HepG2 (cell line): ENCODE data around the gene CFL1. TPM values are rescaled to one million over a fixed set of nuclear protein-coding genes. Genes with fewer than 3 reads are reported as not detected.
A peak's percentile ranks its signal among the peaks of the same experiment; 100 is the strongest.

Experiments used
- BHLHE40 ChIP-seq: IDR thresholded peaks from 2 replicates; pipeline ENCODE4 v1.6.1; 2011; ENCODE audit warnings: low read length, improper control_type of control experiment
- FIP1L1 ChIP-seq: fragments of 200-400 bp; formaldehyde crosslinking; IDR thresholded peaks from 2 replicates; pipeline ENCODE4 v1.6.1; 2018; ENCODE audit warnings: low read depth, mild to moderate bottlenecking, low read length, moderate library complexity, borderline replicate concordance; ENCODE audit not compliant: insufficient read depth
- HES4 ChIP-seq: sonication (generic); formaldehyde crosslinking; IDR thresholded peaks from 2 replicates; pipeline ENCODE4 v1.9.0; 2021; ENCODE audit warnings: mild to moderate bottlenecking, missing genetic modification reagents, borderline replicate concordance
- HNRNPK ChIP-seq: fragments of 200-400 bp; formaldehyde crosslinking; IDR thresholded peaks from 2 replicates; pipeline ENCODE4 v1.6.1; 2018; ENCODE audit warnings: low read length, low read depth, moderate library complexity, mild to moderate bottlenecking; ENCODE audit not compliant: poor library complexity, severe bottlenecking
- KAT8 ChIP-seq: IDR thresholded peaks from 2 replicates; pipeline ENCODE4 v1.6.1; 2016; ENCODE audit warnings: missing genetic modification reagents, missing compliant biosample characterization
- NCOA1 ChIP-seq: sonication (generic); formaldehyde crosslinking; IDR thresholded peaks from 2 replicates; pipeline ENCODE4 v1.9.0; 2021; ENCODE audit warnings: missing genetic modification reagents
- NRL ChIP-seq: sonication (generic); formaldehyde crosslinking; IDR thresholded peaks from 2 replicates; pipeline ENCODE4 v1.5.0; 2020; ENCODE audit warnings: missing genetic modification reagents, mild to moderate bottlenecking, moderate library complexity, borderline replicate concordance
- PAF1 ChIP-seq: IDR thresholded peaks from 2 replicates; pipeline ENCODE4 v1.6.1; 2016; ENCODE audit warnings: missing genetic modification reagents, missing compliant biosample characterization
- PCBP2 ChIP-seq: fragments of 200-400 bp; formaldehyde crosslinking; optimal IDR thresholded peaks from 2 replicates; pipeline ENCODE3; 2018; ENCODE audit warnings: low read length, low read depth; ENCODE audit not compliant: poor library complexity, severe bottlenecking
- REXO4 ChIP-seq: sonication (generic); formaldehyde crosslinking; IDR thresholded peaks from 2 replicates; pipeline ENCODE4 v1.8.0; 2022; ENCODE audit warnings: missing genetic modification reagents, mild to moderate bottlenecking, borderline replicate concordance
- SATB2 ChIP-seq: sonication (generic); formaldehyde crosslinking; IDR thresholded peaks from 2 replicates; pipeline ENCODE4 v1.5.0; 2020; ENCODE audit warnings: missing genetic modification reagents
- SP5 ChIP-seq: IDR thresholded peaks from 2 replicates; pipeline ENCODE4 v1.6.1; 2016; ENCODE audit warnings: low read depth, borderline replicate concordance
- USF2 ChIP-seq, 2 experiments: sonication (generic) in 1 of 2; formaldehyde crosslinking in 1 of 2; IDR thresholded peaks; 2 replicates each; pipeline versions ENCODE4 v1.5.1 to v1.6.1; 2011 to 2020; ENCODE audit warnings: borderline replicate concordance in 1 of 2, low read depth in 1 of 2, low read length in 1 of 2, mild to moderate bottlenecking in 1 of 2, missing genetic modification reagents in 1 of 2, moderate library complexity in 1 of 2
- ZBTB26 ChIP-seq: IDR thresholded peaks from 2 replicates; pipeline ENCODE4 v1.6.1; 2016; ENCODE audit warnings: missing compliant biosample characterization, missing genetic modification reagents, borderline replicate concordance
- ZFP36L1 ChIP-seq: sonication (generic); formaldehyde crosslinking; IDR thresholded peaks from 2 replicates; pipeline ENCODE4 v1.8.0; 2022; ENCODE audit warnings: mild to moderate bottlenecking, missing genetic modification reagents, moderate library complexity
- ZNF124 ChIP-seq: sonication (generic); formaldehyde crosslinking; IDR thresholded peaks from 2 replicates; pipeline ENCODE4 v1.4.0; 2020; ENCODE audit warnings: missing genetic modification reagents
- ZNF446 ChIP-seq: sonication (generic); formaldehyde crosslinking; IDR thresholded peaks from 2 replicates; pipeline ENCODE4 v1.5.0; 2020; ENCODE audit warnings: mild to moderate bottlenecking, missing genetic modification reagents
- ZNF512B ChIP-seq: sonication (generic); formaldehyde crosslinking; IDR thresholded peaks from 2 replicates; pipeline ENCODE4 v1.5.1; 2020; ENCODE audit warnings: missing genetic modification reagents, mild to moderate bottlenecking, borderline replicate concordance
- ZNF557 ChIP-seq: sonication (generic); formaldehyde crosslinking; IDR thresholded peaks from 2 replicates; pipeline ENCODE4 v1.4.0; 2020; ENCODE audit warnings: missing genetic modification reagents
- ZNF570 ChIP-seq: sonication (generic); formaldehyde crosslinking; IDR thresholded peaks from 2 replicates; pipeline ENCODE4 v1.4.0; 2020; ENCODE audit warnings: mild to moderate bottlenecking, missing genetic modification reagents, borderline replicate concordance
- ZNF782 ChIP-seq: sonication (generic); formaldehyde crosslinking; IDR thresholded peaks from 2 replicates; pipeline ENCODE4 v1.4.0; 2020; ENCODE audit warnings: missing genetic modification reagents, mild to moderate bottlenecking, borderline replicate concordance
- ZSCAN30 ChIP-seq: sonication (generic); formaldehyde crosslinking; IDR thresholded peaks from 2 replicates; pipeline ENCODE4 v1.5.0; 2020; ENCODE audit warnings: mild to moderate bottlenecking, missing genetic modification reagents
- polyA plus RNA-seq, 8 experiments: library from polyadenylated mRNA; depleted of rRNA in 3 of 8; stranded (reverse) in 7 of 8; unstranded in 1 of 8; fragments of >200 nt; fragmentation: Illumina TruSeq in 4 of 8; extraction: Trizol in 4 of 8; gene quantifications; 2 replicates each; pipeline versions ENCODE4 v1.2.1 to v1.2.3, GENCODE V29; 2011 to 2016; ENCODE audit warnings: low read depth in 4 of 8, missing spikeins in 1 of 8, mixed read lengths in 1 of 8; ENCODE audit not compliant: insufficient read depth in 1 of 8
- total RNA-seq, 5 experiments: library from RNA; depleted of rRNA; stranded (reverse); fragments of >200 nt; fragmentation: Illumina TruSeq; extraction: Trizol; gene quantifications; 2 replicates each; pipeline ENCODE4 v1.2.3, GENCODE V29; 2016; ENCODE audit warnings: low read depth in 1 of 5

Gene CFL1
- total and polyA plus RNA-seq, 2 of the 13 experiments (the other 11 are each of a cell fraction or from before 2014, with no cell fraction given): 379 to 383 TPM

- TF ChIP-seq ZNF570: no peak
- TF ChIP-seq ZFP36L1 (CRISPR knock-in tag): peak; percentile 89; the same call in 1 of the 2 replicates
- peak; percentile 31; the same call in 1 of the 2 replicates for TF ChIP-seq SP5 (CRISPR knock-in tag)
- peak; percentile 81 for TF ChIP-seq ZNF446
- peak; percentile 59 for TF ChIP-seq HNRNPK
- TF ChIP-seq SATB2 (CRISPR knock-in tag): peak; percentile 88; the same call in 1 of the 2 replicates
- peak; percentile 70 for TF ChIP-seq NRL
- no peak; the same call in 1 of the 2 replicates for TF ChIP-seq REXO4 (CRISPR knock-in tag)
- TF ChIP-seq ZBTB26 (CRISPR knock-in tag): no peak
- TF ChIP-seq KAT8 (CRISPR knock-in tag): 0 out of 2 replicates have a peak, but pooled peaks have one; percentile 4
- no peak for TF ChIP-seq USF2 (IDR thresholded peaks at IDR 0.05; ENCODE audit: low read depth, low read length)
- no peak for TF ChIP-seq USF2 (CRISPR knock-in tag; IDR thresholded peaks at IDR 0.05; ENCODE audit: borderline replicate concordance)
- TF ChIP-seq PCBP2: no peak
- 0 out of 2 replicates have a peak, but pooled peaks have one; percentile 36 for TF ChIP-seq NCOA1 (CRISPR knock-in tag)
- no peak for TF ChIP-seq ZSCAN30 (CRISPR knock-in tag)
- TF ChIP-seq HES4 (CRISPR knock-in tag): peak; percentile 94
- TF ChIP-seq ZNF557 (CRISPR knock-in tag): peak; percentile 91; the same call in 1 of the 2 replicates
- 0 out of 2 replicates have a peak, but pooled peaks have one; percentile 22 for TF ChIP-seq FIP1L1
- TF ChIP-seq ZNF782: no peak; the same call in 1 of the 2 replicates
- no peak for TF ChIP-seq PAF1
- TF ChIP-seq ZNF124 (CRISPR knock-in tag): peak; percentile 47; the same call in 1 of the 2 replicates
- no peak for TF ChIP-seq ZNF512B
- TF ChIP-seq BHLHE40: peak; percentile 85
These were observed 32.6 kb upstream of the CFL1 start, which contains the start of gene CCDC85B (continued) for GRCh38 chr11:65890324-65891218.
